ENCODE data around the gene NTM. TPM values are rescaled to one million over a fixed set of nuclear protein-coding genes. Genes with fewer than 3 reads are reported as not detected.

Gene NTM
- total RNA-seq, 4 donors from 2014 or later: 3.6 to 11.8 (median 7.8) TPM

DNA sequence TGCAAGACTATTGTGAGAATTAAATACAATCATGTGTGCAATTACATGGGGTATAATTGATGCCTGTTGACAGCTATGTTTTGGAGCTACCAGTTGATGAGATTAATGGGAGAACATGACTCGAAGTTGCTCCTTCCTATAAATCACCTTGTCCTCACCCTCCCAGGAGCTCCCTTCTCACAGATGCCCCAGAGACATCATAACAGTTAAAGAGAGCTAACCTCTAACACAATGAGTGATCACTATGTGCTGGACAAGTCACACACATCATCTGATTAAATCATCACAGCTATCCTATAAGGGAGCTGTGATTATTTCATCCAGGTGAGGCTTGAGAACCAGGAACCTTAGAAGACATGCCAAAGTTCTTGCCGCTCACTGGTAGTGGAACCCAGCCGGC is 394.2 kb downstream of the NTM start:
- Histone ChIP-seq H3K4me3 (no peak overlapping the region), H3K36me3 (no peaks in the 10 kb centered on the region), H3K27ac (no peak overlapping the region), H3K9me3 (peaks cover 0 to 11% (median 0%) of the 10 kb centered on the region in 3 donors), H3K4me1 (no peaks in the 10 kb centered on the region), H3K27me3 (peaks cover 34% of the 10 kb centered on the region)
- 54 to 73% methylated on average over 1 to 2 of the region's 3 CpGs for WGBS, 2 donors (ENCODE audit: low coverage in 1 of 2)
- TF ChIP-seq POLR2AphosphoS5 (IDR thresholded peaks at IDR 0.05) (no peak), POLR2A (IDR thresholded peaks at IDR 0.05) (no peak), EP300 (IDR thresholded peaks at IDR 0.05) (no peak)
- TF ChIP-seq, protein P1, sequence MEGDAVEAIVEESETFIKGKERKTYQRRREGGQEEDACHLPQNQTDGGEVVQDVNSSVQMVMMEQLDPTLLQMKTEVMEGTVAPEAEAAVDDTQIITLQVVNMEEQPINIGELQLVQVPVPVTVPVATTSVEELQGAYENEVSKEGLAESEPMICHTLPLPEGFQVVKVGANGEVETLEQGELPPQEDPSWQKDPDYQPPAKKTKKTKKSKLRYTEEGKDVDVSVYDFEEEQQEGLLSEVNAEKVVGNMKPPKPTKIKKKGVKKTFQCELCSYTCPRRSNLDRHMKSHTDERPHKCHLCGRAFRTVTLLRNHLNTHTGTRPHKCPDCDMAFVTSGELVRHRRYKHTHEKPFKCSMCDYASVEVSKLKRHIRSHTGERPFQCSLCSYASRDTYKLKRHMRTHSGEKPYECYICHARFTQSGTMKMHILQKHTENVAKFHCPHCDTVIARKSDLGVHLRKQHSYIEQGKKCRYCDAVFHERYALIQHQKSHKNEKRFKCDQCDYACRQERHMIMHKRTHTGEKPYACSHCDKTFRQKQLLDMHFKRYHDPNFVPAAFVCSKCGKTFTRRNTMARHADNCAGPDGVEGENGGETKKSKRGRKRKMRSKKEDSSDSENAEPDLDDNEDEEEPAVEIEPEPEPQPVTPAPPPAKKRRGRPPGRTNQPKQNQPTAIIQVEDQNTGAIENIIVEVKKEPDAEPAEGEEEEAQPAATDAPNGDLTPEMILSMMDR (IDR thresholded peaks at IDR 0.05): no peak
- ATAC-seq: no peak

DNA sequence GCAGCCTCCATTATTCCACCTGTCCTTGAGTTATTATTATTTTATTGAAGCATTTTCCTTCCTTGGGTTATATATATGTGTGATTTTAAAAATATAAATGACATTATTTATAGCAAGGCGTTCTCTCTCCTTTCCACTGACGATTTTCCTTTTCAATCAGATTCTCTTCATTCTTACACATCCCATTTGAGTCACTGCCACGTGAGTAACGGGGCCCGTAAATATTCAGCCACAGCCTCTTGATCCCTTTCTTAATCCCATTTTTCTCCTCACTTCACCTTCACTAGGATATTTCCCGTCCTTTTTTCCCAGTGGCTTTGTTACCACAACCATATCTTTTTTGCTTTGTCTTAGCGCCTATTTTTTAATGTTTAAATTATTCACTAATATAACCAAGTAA is 396.2 kb downstream of the NTM start:
- H3K36me3 ChIP-seq: no peaks in the 10 kb centered on the region
- H3K9me3 ChIP-seq: peaks cover 0 to 2% (median 0%) of the 10 kb centered on the region in 3 donors
- TF ChIP-seq EP300 (IDR thresholded peaks at IDR 0.05) (no peak), POLR2A (IDR thresholded peaks at IDR 0.05) (no peak), POLR2AphosphoS5 (IDR thresholded peaks at IDR 0.05) (no peak)
- TF ChIP-seq, protein P1 (IDR thresholded peaks at IDR 0.05): no peak
- no peak overlapping the region for H3K27ac ChIP-seq
- 66 to 80% methylated on average over 2 to 7 of the region's 7 CpGs for WGBS, 2 donors (ENCODE audit: low coverage in 1 of 2)
- no peaks in the 10 kb centered on the region for H3K4me1 ChIP-seq
- no peak for ATAC-seq
- H3K27me3 ChIP-seq: peaks cover 20% of the 10 kb centered on the region
- H3K4me3 ChIP-seq: no peak overlapping the region

DNA sequence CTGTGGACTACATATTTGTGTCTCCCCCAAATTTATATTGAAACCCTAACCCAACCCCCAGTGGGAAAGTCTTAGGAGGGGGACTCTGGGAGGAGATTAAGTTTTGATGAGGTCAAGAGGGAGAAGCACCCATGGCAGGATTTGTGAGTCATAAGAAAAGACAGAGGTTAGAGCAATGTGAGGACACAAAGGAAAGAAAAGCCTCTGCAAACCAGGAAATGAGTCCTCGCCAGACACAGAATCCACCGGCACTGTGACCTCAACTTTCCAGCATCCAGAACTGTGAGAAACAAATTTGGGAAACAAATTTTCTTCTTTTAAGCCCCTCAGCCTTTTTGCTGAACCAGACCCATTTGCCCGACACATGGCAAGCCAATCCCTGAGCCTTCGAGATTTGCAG is 397.0 kb downstream of the NTM start:
- Histone ChIP-seq H3K27ac (no peak overlapping the region), H3K4me1 (no peaks in the 10 kb centered on the region), H3K27me3 (peaks cover 13% of the 10 kb centered on the region), H3K4me3 (no peak overlapping the region), H3K36me3 (no peaks in the 10 kb centered on the region), H3K9me3 (no peaks in the 10 kb centered on the region)
- 81 to 86% methylated on average over 3 to 4 of the region's 4 CpGs for WGBS, 2 donors (ENCODE audit: low coverage in 1 of 2)
- no peak for ATAC-seq
- TF ChIP-seq POLR2AphosphoS5 (IDR thresholded peaks at IDR 0.05): no peak
- TF ChIP-seq, protein P1 (IDR thresholded peaks at IDR 0.05): no peak
- no peak for TF ChIP-seq EP300 (IDR thresholded peaks at IDR 0.05)
- no peak for TF ChIP-seq POLR2A (IDR thresholded peaks at IDR 0.05)

DNA sequence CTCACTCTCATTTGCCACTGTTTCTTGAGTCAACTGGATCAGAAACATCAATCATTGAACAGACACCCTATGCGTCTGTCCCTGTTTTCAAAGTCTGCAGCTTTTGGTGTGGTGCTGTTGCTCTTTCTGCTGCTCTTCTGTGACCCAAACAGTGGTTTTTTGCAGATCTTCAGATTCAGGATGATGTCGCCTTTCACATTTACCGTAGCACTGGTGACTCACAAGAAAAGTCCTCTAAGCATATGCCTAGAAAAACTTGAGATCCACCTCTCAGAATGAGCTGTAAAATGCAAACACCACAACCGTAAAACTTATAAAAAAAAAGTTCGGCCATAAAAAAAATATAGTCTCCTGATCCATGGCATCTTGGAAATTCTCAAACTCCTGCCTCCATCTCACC is 400.4 kb downstream of the NTM start:
- WGBS, 2 donors (ENCODE audit: low coverage in 1 of 2): 72 to 84% methylated on average over 4 to 5 of the region's 5 CpGs
- ATAC-seq: no peak
- Histone ChIP-seq H3K4me3 (no peak overlapping the region), H3K9me3 (no peaks in the 10 kb centered on the region), H3K27ac (no peak overlapping the region), H3K27me3 (peaks cover 11% of the 10 kb centered on the region), H3K36me3 (no peaks in the 10 kb centered on the region), H3K4me1 (no peaks in the 10 kb centered on the region)
- TF ChIP-seq, protein P1 (IDR thresholded peaks at IDR 0.05): no peak
- TF ChIP-seq POLR2AphosphoS5 (IDR thresholded peaks at IDR 0.05) (no peak), POLR2A (IDR thresholded peaks at IDR 0.05) (no peak), EP300 (IDR thresholded peaks at IDR 0.05) (no peak)

DNA sequence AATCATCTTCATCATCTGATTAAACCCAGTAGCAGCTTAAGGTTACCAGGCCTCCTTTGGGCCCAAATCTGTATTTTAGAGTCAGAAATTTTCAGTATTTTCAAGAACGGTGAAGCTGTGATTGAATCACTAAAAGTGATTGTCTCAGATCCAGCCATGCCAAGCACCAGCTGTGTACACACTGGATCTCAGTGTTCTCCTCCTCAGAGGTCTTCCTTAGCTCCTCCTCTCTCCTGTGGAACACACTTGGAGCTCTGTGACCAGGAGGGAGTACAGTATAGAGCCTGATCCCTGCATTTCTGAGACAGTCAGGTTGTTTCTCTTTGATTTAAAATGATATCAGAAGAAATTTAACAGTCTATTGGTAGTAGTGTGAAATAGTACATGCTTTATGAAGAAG is 401.1 kb downstream of the NTM start:
- no peaks in the 10 kb centered on the region for H3K36me3 ChIP-seq
- ATAC-seq: no peak
- H3K27ac ChIP-seq: no peak overlapping the region
- H3K27me3 ChIP-seq: peaks cover 18% of the 10 kb centered on the region
- H3K4me3 ChIP-seq: no peak overlapping the region
- no peaks in the 10 kb centered on the region for H3K4me1 ChIP-seq
- no peaks in the 10 kb centered on the region for H3K9me3 ChIP-seq
- WGBS, 2 donors (ENCODE audit: low coverage in 1 of 2): 50 to 71% methylated on average over 1 of the region's 1 CpG
- TF ChIP-seq EP300 (IDR thresholded peaks at IDR 0.05) (no peak), POLR2AphosphoS5 (IDR thresholded peaks at IDR 0.05) (no peak), POLR2A (IDR thresholded peaks at IDR 0.05) (no peak)
- TF ChIP-seq, protein P1 (IDR thresholded peaks at IDR 0.05): no peak
